Measurements from ENCODE around the gene KRI1. TPM values are rescaled to one million over a fixed set of nuclear protein-coding genes. Genes with fewer than 3 reads are reported as not detected.
"Not testable (repeated sequence)": the region's sequence is repeated elsewhere in the genome, so short reads cannot be mapped to it uniquely, and the experiment has no call there.

KRI1 gene
- total and polyA plus RNA-seq, 4 donors = 4.6 to 14.1 (median 7.0) TPM

- Histone ChIP-seq H3K27me3 (ENCODE audit: control insufficient read depth in 4 of 4, insufficient read depth in 4 of 4, low read length in 3 of 4) (no peaks in the 10 kb centered on the region), H3K9me3 (ENCODE audit: control insufficient read depth in 4 of 4, low read length in 3 of 4) (no peaks in the 10 kb centered on the region), H3K4me3 (ENCODE audit: low read depth in 1 of 3, low read length in 3 of 3) (no peak overlapping the region), H3K36me3 (ENCODE audit: control insufficient read depth in 4 of 4, insufficient read depth in 3 of 4, low read depth in 1 of 4, low read length in 3 of 4) (no peaks in the 10 kb centered on the region), H3K27ac (ENCODE audit: low read depth in 1 of 2, low read length in 2 of 2) (no peak overlapping the region), H3K4me1 (ENCODE audit: control insufficient read depth in 4 of 4, insufficient read depth in 4 of 4, low read length in 3 of 4) (no peaks in the 10 kb centered on the region), H3K9ac (ENCODE audit: low read depth in 1 of 2, low read length in 2 of 2) (no peak overlapping the region)
- 81% methylated on average over 10 of the region's 10 CpGs for WGBS
- DNase-seq (ENCODE audit: low spot score) = no peak
- no peak for TF ChIP-seq MAX (IDR thresholded peaks at IDR 0.05)
- TF ChIP-seq REST (IDR thresholded peaks at IDR 0.05) = no peak
- TF ChIP-seq HNF4G (IDR thresholded peaks at IDR 0.05) = no peak
Observed at GRCh38 chr19:10533646-10534386, 32.0 kb downstream of the KRI1 start.

- Histone ChIP-seq H3K27me3 (ENCODE audit: control insufficient read depth in 4 of 4, insufficient read depth in 4 of 4, low read length in 3 of 4) (no peaks in the 10 kb centered on the region), H3K4me3 (ENCODE audit: low read depth in 1 of 3, low read length in 3 of 3) (no peak overlapping the region), H3K27ac (ENCODE audit: low read depth in 1 of 2, low read length in 2 of 2) (no peak overlapping the region), H3K9me3 (ENCODE audit: control insufficient read depth in 4 of 4, low read length in 3 of 4) (no peaks in the 10 kb centered on the region), H3K9ac (ENCODE audit: low read depth in 1 of 2, low read length in 2 of 2) (no peak overlapping the region), H3K4me1 (ENCODE audit: control insufficient read depth in 4 of 4, insufficient read depth in 4 of 4, low read length in 3 of 4) (no peaks in the 10 kb centered on the region), H3K36me3 (ENCODE audit: control insufficient read depth in 4 of 4, insufficient read depth in 3 of 4, low read depth in 1 of 4, low read length in 3 of 4) (no peaks in the 10 kb centered on the region)
- TF ChIP-seq SP1 (IDR thresholded peaks at IDR 0.05) = no peak
- TF ChIP-seq HNF4A (conservative IDR thresholded peaks at IDR 0.05) = no peak
- no peak for TF ChIP-seq HNF4G (IDR thresholded peaks at IDR 0.05)
- no peak for TF ChIP-seq EGR1 (IDR thresholded peaks at IDR 0.05; ENCODE audit: low read depth in 2 of 2)
- TF ChIP-seq ATF3 (IDR thresholded peaks at IDR 0.05) = no peak
- WGBS = 92% methylated on average over 1 of the region's 1 CpG
- no peak for DNase-seq (ENCODE audit: low spot score)
Observed at GRCh38 chr19:10532457-10532856, 33.4 kb downstream of the KRI1 start.

- 91% methylated on average over 8 of the region's 8 CpGs for WGBS
- not testable (repeated sequence) for H3K9me3 ChIP-seq (ENCODE audit: control insufficient read depth in 4 of 4, low read length in 3 of 4)
Observed at GRCh38 chr19:10526887-10527286, 38.9 kb downstream of the KRI1 start.

GRCh38 chr19:10525636-10526035 lies 40.2 kb downstream of the KRI1 start:
- no peak overlapping the region for H3K4me3 ChIP-seq (ENCODE audit: low read depth in 1 of 3, low read length in 3 of 3)
- no peak for DNase-seq (ENCODE audit: low spot score)
- no peaks in the 10 kb centered on the region for H3K4me1 ChIP-seq (ENCODE audit: control insufficient read depth in 4 of 4, insufficient read depth in 4 of 4, low read length in 3 of 4)
- H3K9ac ChIP-seq (ENCODE audit: low read depth in 1 of 2, low read length in 2 of 2) = no peak overlapping the region
- no peak overlapping the region for H3K27ac ChIP-seq (ENCODE audit: low read depth in 1 of 2, low read length in 2 of 2)
- H3K36me3 ChIP-seq (ENCODE audit: control insufficient read depth in 4 of 4, insufficient read depth in 3 of 4, low read depth in 1 of 4, low read length in 3 of 4) = no peaks in the 10 kb centered on the region
- H3K27me3 ChIP-seq (ENCODE audit: control insufficient read depth in 4 of 4, insufficient read depth in 4 of 4, low read length in 3 of 4) = no peaks in the 10 kb centered on the region
- H3K9me3 ChIP-seq (ENCODE audit: control insufficient read depth in 4 of 4, low read length in 3 of 4) = no peaks in the 10 kb centered on the region
- WGBS = 90% methylated on average over 7 of the region's 7 CpGs
- TF ChIP-seq FOXA1 (IDR thresholded peaks at IDR 0.05) (no peak), REST (IDR thresholded peaks at IDR 0.05) (no peak), ATF3 (IDR thresholded peaks at IDR 0.05) (no peak), HNF4A (conservative IDR thresholded peaks at IDR 0.05) (no peak), NR2F2 (IDR thresholded peaks at IDR 0.05) (no peak)
- TF ChIP-seq, protein P1, sequence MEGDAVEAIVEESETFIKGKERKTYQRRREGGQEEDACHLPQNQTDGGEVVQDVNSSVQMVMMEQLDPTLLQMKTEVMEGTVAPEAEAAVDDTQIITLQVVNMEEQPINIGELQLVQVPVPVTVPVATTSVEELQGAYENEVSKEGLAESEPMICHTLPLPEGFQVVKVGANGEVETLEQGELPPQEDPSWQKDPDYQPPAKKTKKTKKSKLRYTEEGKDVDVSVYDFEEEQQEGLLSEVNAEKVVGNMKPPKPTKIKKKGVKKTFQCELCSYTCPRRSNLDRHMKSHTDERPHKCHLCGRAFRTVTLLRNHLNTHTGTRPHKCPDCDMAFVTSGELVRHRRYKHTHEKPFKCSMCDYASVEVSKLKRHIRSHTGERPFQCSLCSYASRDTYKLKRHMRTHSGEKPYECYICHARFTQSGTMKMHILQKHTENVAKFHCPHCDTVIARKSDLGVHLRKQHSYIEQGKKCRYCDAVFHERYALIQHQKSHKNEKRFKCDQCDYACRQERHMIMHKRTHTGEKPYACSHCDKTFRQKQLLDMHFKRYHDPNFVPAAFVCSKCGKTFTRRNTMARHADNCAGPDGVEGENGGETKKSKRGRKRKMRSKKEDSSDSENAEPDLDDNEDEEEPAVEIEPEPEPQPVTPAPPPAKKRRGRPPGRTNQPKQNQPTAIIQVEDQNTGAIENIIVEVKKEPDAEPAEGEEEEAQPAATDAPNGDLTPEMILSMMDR (IDR thresholded peaks at IDR 0.05; ENCODE audit: low read depth, low read length, missing input control) = no peak

More at GRCh38 chr19:10526887-10527286, 38.9 kb downstream of the KRI1 start:
- H3K27me3 ChIP-seq (ENCODE audit: control insufficient read depth in 4 of 4, insufficient read depth in 4 of 4, low read length in 3 of 4); H3K4me3 ChIP-seq (ENCODE audit: low read depth in 1 of 3, low read length in 3 of 3); H3K27ac ChIP-seq (ENCODE audit: low read depth in 1 of 2, low read length in 2 of 2); H3K9ac ChIP-seq (ENCODE audit: low read depth in 1 of 2, low read length in 2 of 2); DNase-seq (ENCODE audit: low spot score); H3K4me1 ChIP-seq (ENCODE audit: control insufficient read depth in 4 of 4, insufficient read depth in 4 of 4, low read length in 3 of 4); H3K36me3 ChIP-seq (ENCODE audit: control insufficient read depth in 4 of 4, insufficient read depth in 3 of 4, low read depth in 1 of 4, low read length in 3 of 4): not testable (repeated sequence)
